Measurements from ENCODE around the gene DNAH11. TPM values are rescaled to one million over a fixed set of nuclear protein-coding genes. Genes with fewer than 3 reads are reported as not detected.

The DNAH11 gene
- total RNA-seq, 6 experiments from 2014 or later: 0.17 to 5.5 (median 1.2) TPM

- H3K4me1 ChIP-seq: no peaks in the 10 kb centered on the region
- WGBS (ENCODE audit: insufficient coverage, low coverage, low lambda C conversion rate, missing lambda C conversion rate): 80% methylated on average over 3 of the region's 5 CpGs
- DNase-seq (no peak), ATAC-seq (no peak)
- TF ChIP-seq POLR2A (IDR thresholded peaks at IDR 0.05) (no peak), CTCF (IDR thresholded peaks at IDR 0.05) (no peak)
- H3K9me3 ChIP-seq: no peaks in the 10 kb centered on the region
- H3K27ac ChIP-seq: no peak overlapping the region
- intact Hi-C loops (cut with DNase I): no loop called here
- no peaks in the 10 kb centered on the region for H3K36me3 ChIP-seq
- H3K4me3 ChIP-seq: no peak overlapping the region
- H3K27me3 ChIP-seq: no peaks in the 10 kb centered on the region
Measured at GRCh38 chr7:21656081-21656480, 113.2 kb downstream of the DNAH11 start.

- ATAC-seq: no peak
- intact Hi-C loops (cut with DNase I): no loop called here
- TF ChIP-seq CTCF (IDR thresholded peaks at IDR 0.05): no peak
- TF ChIP-seq POLR2A (IDR thresholded peaks at IDR 0.05): no peak
- Histone ChIP-seq H3K4me1 (no peaks in the 10 kb centered on the region), H3K27ac (no peak overlapping the region), H3K27me3 (no peaks in the 10 kb centered on the region), H3K4me3 (no peak overlapping the region), H3K36me3 (no peaks in the 10 kb centered on the region), H3K9me3 (no peaks in the 10 kb centered on the region)
- 84% methylated on average over 2 of the region's 2 CpGs for WGBS (ENCODE audit: insufficient coverage, low coverage, low lambda C conversion rate, missing lambda C conversion rate)
- DNase-seq: no peak
Measured at GRCh38 chr7:21656796-21657195, 114.0 kb downstream of the DNAH11 start.

GRCh38 chr7:21670496-21670895 is 127.7 kb downstream of the DNAH11 start:
- ATAC-seq (no peak), DNase-seq (no peak)
- TF ChIP-seq CTCF (IDR thresholded peaks at IDR 0.05) (no peak), POLR2A (IDR thresholded peaks at IDR 0.05) (no peak)
- Histone ChIP-seq H3K27ac (no peak overlapping the region), H3K27me3 (no peaks in the 10 kb centered on the region), H3K4me1 (no peaks in the 10 kb centered on the region), H3K36me3 (no peaks in the 10 kb centered on the region), H3K9me3 (no peaks in the 10 kb centered on the region), H3K4me3 (no peak overlapping the region)
- 88% methylated on average over 3 of the region's 3 CpGs for WGBS (ENCODE audit: insufficient coverage, low coverage, low lambda C conversion rate, missing lambda C conversion rate)
- intact Hi-C loops (cut with DNase I): no loop called here

GRCh38 chr7:21671859-21672258 is 129.0 kb downstream of the DNAH11 start:
- ATAC-seq: no peak
- whole genome bisulfite sequencing (ENCODE audit: insufficient coverage, low coverage, low lambda C conversion rate, missing lambda C conversion rate): 56% methylated on average over 3 of the region's 3 CpGs

More at GRCh38 chr7:21671859-21672258, 129.0 kb downstream of the DNAH11 start:
- no peak overlapping the region for H3K4me3 ChIP-seq
- H3K27ac ChIP-seq: no peak overlapping the region
- no peaks in the 10 kb centered on the region for H3K27me3 ChIP-seq
- H3K9me3 ChIP-seq: no peaks in the 10 kb centered on the region
- no peak for TF ChIP-seq CTCF (IDR thresholded peaks at IDR 0.05)
- TF ChIP-seq POLR2A (IDR thresholded peaks at IDR 0.05): no peak
- H3K4me1 ChIP-seq: no peaks in the 10 kb centered on the region
- intact Hi-C loops (cut with DNase I): no loop called here
- no peaks in the 10 kb centered on the region for H3K36me3 ChIP-seq
- DNase-seq: no peak
